ENCODE data around the gene RFX7.

RFX7 gene

DNA sequence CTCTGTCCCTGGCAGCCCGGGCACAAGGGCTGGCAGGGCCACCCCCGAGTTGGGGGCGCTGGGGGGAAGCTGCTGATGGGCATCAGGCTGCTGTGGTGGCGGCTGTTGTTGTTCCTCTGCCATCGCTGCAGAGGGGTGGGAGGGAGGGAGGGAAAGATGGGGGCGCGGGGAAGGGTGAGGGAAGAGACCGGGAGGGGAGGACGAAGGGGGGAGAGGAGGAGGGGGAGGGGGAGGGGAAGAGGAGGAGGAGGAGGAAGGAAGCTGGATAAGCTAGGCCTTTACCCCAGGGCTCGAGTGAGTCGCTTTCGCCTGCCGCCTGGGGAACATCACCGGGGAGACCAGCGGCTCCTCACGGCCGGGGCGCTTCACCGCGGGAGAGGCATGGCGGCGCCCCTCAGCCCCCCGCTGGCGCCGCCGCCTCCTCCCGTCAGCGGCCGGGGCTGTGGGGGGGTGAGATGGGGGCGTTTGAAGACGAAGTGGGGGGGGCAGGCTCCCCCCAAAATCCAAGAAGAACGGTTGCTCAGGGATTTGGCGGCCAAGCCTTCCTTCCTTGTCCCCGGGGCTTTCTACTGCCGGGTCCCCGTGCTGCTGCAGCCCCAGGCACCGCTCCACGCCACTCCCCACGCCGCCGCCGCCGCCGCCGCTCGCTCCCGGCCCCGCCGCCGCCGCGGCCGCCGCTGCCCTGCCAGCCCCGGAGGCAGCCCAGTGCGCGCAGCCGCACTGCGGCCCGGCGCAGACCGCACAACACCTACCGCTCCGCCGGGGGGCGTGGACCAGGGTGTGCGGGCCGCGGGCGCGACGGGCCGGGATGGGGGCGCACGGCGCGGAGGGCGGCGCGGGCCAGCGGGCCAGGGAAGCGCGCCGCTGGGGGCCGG is at the start of gene RFX7:
RFX7 (minus strand) TSS at position 717 of the 875 bp plus-strand sequence; CDS start at position 123, 594 bp downstream.
- H3K4me3 ChIP-seq, result peak within 1 kb of the TSS; percentile 93
- peak within 1 kb of the TSS; percentile 85 to 93 for H3K27ac ChIP-seq
- DNase-seq (ENCODE audit: low spot score), result peak; percentile 78
- TF ChIP-seq, protein P1, sequence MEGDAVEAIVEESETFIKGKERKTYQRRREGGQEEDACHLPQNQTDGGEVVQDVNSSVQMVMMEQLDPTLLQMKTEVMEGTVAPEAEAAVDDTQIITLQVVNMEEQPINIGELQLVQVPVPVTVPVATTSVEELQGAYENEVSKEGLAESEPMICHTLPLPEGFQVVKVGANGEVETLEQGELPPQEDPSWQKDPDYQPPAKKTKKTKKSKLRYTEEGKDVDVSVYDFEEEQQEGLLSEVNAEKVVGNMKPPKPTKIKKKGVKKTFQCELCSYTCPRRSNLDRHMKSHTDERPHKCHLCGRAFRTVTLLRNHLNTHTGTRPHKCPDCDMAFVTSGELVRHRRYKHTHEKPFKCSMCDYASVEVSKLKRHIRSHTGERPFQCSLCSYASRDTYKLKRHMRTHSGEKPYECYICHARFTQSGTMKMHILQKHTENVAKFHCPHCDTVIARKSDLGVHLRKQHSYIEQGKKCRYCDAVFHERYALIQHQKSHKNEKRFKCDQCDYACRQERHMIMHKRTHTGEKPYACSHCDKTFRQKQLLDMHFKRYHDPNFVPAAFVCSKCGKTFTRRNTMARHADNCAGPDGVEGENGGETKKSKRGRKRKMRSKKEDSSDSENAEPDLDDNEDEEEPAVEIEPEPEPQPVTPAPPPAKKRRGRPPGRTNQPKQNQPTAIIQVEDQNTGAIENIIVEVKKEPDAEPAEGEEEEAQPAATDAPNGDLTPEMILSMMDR (IDR thresholded peaks at IDR 0.05), result no peak

DNA sequence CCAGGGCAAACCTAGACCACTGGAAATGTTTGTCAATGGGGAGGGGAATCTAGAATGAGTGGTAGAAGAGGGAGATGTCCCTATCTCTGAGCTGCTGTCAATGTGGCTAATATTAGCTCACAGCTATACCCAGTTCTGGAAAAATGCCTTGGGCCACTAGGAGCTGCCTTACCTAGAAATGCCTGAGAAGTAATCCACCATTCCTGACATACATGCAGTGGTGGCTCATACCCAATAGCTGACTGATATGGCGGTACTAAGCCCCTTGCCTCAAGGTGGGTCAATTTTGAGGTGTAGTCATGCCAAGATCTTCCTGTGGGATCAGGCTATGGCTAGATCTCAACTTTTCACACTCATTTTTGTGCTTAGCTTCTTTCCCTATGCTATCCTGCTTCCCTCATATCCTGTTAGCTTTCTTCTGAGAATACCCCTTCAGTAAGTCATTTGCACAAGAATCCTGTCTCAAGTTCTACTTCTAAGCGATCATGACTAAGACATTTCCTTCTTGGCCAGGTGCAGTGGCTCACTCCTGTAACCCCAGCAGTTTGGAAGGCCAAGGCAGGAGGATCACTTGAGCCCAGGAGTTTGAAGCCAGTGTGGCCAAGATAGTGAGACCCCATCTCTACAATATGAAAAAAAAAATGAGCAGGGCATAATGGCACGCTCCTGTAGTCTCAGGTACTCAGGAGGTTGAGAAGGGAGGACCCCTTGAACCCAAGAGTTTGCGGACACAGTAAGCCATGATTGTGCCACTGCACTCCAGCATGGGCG is 49.1 kb upstream of the RFX7 start:
- TF ChIP-seq, protein P1 (IDR thresholded peaks at IDR 0.05), result no peak
- DNase-seq (ENCODE audit: low spot score), result no peak
- no peak overlapping the region for H3K4me3 ChIP-seq
- H3K27ac ChIP-seq, result no peak overlapping the region

DNA sequence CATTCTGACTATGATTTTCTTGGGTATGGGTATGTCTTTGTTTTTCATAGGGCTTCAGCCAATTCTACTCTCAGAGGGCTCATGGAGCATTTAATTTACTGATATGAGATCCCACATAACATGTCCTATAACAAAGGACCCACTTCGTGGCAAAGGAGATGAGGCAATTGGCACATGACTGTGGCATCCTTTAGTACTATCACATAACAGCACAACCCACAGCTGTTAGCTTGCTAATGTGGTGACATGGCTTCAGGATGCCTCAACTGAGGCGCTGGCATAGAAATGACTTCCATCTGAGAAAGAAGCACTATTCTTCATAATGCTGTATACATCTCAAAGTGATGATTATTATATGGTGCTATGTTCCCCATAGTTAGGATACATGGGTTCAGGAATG is 48.1 kb upstream of the RFX7 start:
- TF ChIP-seq, protein P1 (IDR thresholded peaks at IDR 0.05), result no peak
- H3K4me3 ChIP-seq, result no peak overlapping the region
- H3K27ac ChIP-seq, result no peak overlapping the region
- no peak for DNase-seq (ENCODE audit: low spot score)

DNA sequence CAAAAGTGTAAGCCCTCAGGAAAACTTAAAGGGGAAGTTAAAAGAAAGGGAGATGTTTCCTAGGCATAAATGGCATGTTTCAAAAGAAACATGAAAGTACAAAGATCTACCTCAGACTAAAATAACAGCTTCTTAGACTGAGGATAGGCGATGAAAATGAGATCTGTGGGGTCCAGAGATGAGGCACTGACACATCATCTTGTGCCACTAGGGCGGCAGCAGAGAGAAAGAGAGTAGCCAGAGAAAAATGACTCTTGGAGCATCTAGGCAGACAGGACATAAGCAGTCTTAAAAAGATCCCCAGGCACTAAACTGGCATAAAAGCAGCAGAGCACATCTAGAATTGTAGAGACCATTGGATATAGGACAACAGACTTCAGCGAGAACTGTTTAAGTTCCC is 42.5 kb upstream of the RFX7 start:
- no peak for DNase-seq (ENCODE audit: low spot score)
- TF ChIP-seq, protein P1 (IDR thresholded peaks at IDR 0.05), result no peak
- no peak overlapping the region for H3K27ac ChIP-seq
- H3K4me3 ChIP-seq, result no peak overlapping the region

DNA sequence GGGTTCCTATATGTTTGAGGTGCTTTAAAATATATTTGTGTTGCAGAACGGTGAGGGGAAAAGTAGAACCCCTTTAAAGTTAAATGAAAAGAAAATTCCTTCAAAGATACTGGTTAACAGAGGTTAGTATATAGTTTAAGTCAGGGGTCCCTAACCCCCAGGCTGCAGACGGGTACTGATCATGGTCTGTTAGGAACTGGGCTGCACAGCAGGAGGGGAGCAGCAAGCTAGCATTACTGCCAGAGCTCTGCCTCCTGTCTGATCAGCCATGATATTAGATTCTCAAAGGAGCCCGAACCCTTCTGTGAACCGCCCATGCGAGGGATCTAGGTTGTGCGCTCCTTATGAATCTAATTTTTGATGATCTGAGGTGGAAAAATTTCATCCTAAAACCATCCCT is 37.5 kb upstream of the RFX7 start:
- DNase-seq (ENCODE audit: low spot score), result no peak
- Histone ChIP-seq H3K27ac (no peak overlapping the region), H3K4me3 (no peak overlapping the region)
- TF ChIP-seq, protein P1 (IDR thresholded peaks at IDR 0.05), result no peak

DNA sequence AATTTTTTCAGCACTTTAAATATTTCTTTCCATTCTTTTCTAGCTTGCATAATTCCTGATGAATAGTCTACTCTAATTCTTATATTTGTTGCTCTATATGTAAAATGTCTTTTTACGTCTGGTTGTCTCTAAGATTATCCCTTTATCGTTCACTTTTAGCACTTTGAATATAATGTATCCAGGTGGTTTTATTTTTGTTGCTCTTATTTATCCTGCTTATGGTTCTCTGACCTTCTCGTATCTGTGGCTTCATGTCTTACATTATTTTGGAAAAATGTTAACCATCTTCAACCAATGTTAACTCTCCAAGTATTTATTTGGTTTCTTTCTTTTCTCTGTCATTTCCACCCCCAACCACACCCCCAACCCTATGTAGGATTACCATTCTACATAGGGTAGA is 30.0 kb upstream of the RFX7 start:
- Histone ChIP-seq H3K27ac (no peak overlapping the region), H3K4me3 (no peak overlapping the region)
- no peak for DNase-seq (ENCODE audit: low spot score)
- TF ChIP-seq, protein P1 (IDR thresholded peaks at IDR 0.05), result no peak
